Caco-2 (cell line): Measurements from ENCODE around the gene TKTL2. TPM values are rescaled to one million over a fixed set of nuclear protein-coding genes. Genes with fewer than 3 reads are reported as not detected.

Experiments used
- BruUV-seq: library from RNA; stranded (reverse); fragments of 400-500 nt; replicated peaks from 2 replicates; lab custom pipeline; 2021; lab: Mats Ljungman, UMichigan
- CTCF ChIA-PET: fragments of 300-600 bp; sonication (Branson Sonifier 250); formaldehyde crosslinking; loops from one replicate; lab custom pipeline; 2022; ENCODE audit warnings: antibody characterized with exemption; lab: Charles Lee
- POLR2A ChIA-PET: fragments of 300-600 bp; sonication (Branson Sonifier 250); formaldehyde crosslinking; loops from one replicate; lab custom pipeline; 2022; ENCODE audit warnings: antibody characterized with exemption; lab: Charles Lee
- DNase-seq, 2 experiments: peaks; one replicate each; pipeline versions ENCODE4 v3.0.0 to v3.0.0-alpha.2; 2020 to 2022
- H3K27me3 ChIP-seq: replicated peaks from 2 replicates; pipeline ENCODE4 v1.6.0; 2011; ENCODE audit warnings: low read length; ENCODE audit not compliant: control insufficient read depth, insufficient read depth
- H3K36me3 ChIP-seq: 2 replicates; pipeline ENCODE4 v1.5.1; 2011; ENCODE audit warnings: low read length; ENCODE audit not compliant: control insufficient read depth, insufficient read depth
- H3K4me1 ChIP-seq: fragments of 250-450 bp; sonication (Bioruptor Pico); 2 replicates; pipeline ENCODE4 v1.5.1; 2020; ENCODE audit warnings: mild to moderate bottlenecking
- H3K4me3 ChIP-seq: 2 replicates; pipeline ENCODE4 v1.5.1; 2011; ENCODE audit warnings: low read depth, mild to moderate bottlenecking, control low read depth, low read length
- H3K9me3 ChIP-seq: fragments of 250-450 bp; sonication (Bioruptor Pico); 2 replicates; pipeline ENCODE4 v1.5.1; 2020; ENCODE audit warnings: mild to moderate bottlenecking, moderate library complexity
- H3K27ac Mint-ChIP-seq: one replicate; pipeline ENCODE4 v1.8.0; 2022; ENCODE audit warnings: mixed read lengths; ENCODE audit not compliant: unreplicated experiment
- H3K27me3 Mint-ChIP-seq: one replicate; pipeline ENCODE4 v1.8.0; 2022; ENCODE audit warnings: mixed read lengths; ENCODE audit not compliant: insufficient read depth, unreplicated experiment
- H3K36me3 Mint-ChIP-seq: one replicate; pipeline ENCODE4 v1.8.0; 2022; ENCODE audit warnings: mild to moderate bottlenecking, mixed read lengths; ENCODE audit not compliant: insufficient read depth, unreplicated experiment
- H3K4me1 Mint-ChIP-seq: one replicate; pipeline ENCODE4 v1.8.0; 2022; ENCODE audit warnings: low read depth, mixed read lengths; ENCODE audit not compliant: unreplicated experiment
- H3K4me3 Mint-ChIP-seq: one replicate; pipeline ENCODE4 v1.8.0; 2022; ENCODE audit warnings: mild to moderate bottlenecking, moderate library complexity, mixed read lengths; ENCODE audit not compliant: unreplicated experiment
- H3K9me3 Mint-ChIP-seq: one replicate; pipeline ENCODE4 v1.8.0; 2022; ENCODE audit warnings: mixed read lengths; ENCODE audit not compliant: unreplicated experiment
- intact Hi-C: fragments of 100-400 bp; cut with micrococcal nuclease; formaldehyde crosslinking; loops from one replicate; pipeline ENCODE4 v1.10.0; 2022; ENCODE audit not compliant: unreplicated experiment
- total RNA-seq: library from RNA; stranded (reverse); gene quantifications from 2 replicates; pipeline ENCODE4 v1.2.3, GENCODE V29; 2022
- TF ChIP-seq, protein P1 (sequence below), 2 experiments: fragments of 200-600 bp in 1 of 2; IDR thresholded peaks; 1 replicate in 1 of 2; 2 replicates in 1 of 2; pipeline versions ENCODE4 v1.5.1 to v1.8.0; 2011 to 2022; ENCODE audit warnings: antibody characterized with exemption in 1 of 2, control low read depth in 1 of 2, inconsistent platforms in 1 of 2, low read depth in 1 of 2, low read length in 1 of 2, mild to moderate bottlenecking in 1 of 2, moderate library complexity in 1 of 2; ENCODE audit not compliant: insufficient read depth in 1 of 2, severe bottlenecking in 1 of 2, unreplicated experiment in 1 of 2

The TKTL2 gene
- total RNA-seq, 1 experiment from 2014 or later: not detected

- intact Hi-C loops: loop anchor here (5.0 kb wide), 1 partner anchor 985 kb away; no protein-coding TSS in a partner anchor
- Histone ChIP-seq H3K36me3 (no peaks in the 10 kb centered on the region), H3K4me3 (no peak overlapping the region), H3K9me3 (no peaks in the 10 kb centered on the region), H3K4me1 (no peaks in the 10 kb centered on the region), H3K27me3 (no peaks in the 10 kb centered on the region)
- BruUV-seq: no TSS peak
- no peak for DNase-seq
- H3K9me3 Mint-ChIP-seq: no peaks in the 10 kb centered on the region
- H3K4me1 Mint-ChIP-seq: no peaks in the 10 kb centered on the region
- H3K27me3 Mint-ChIP-seq: no peaks in the 10 kb centered on the region
- H3K4me3 Mint-ChIP-seq: no peak overlapping the region
- ChIA-PET CTCF (no interaction called here), POLR2A (no interaction called here)
- H3K36me3 Mint-ChIP-seq: no peaks in the 10 kb centered on the region
- H3K27ac Mint-ChIP-seq: no peak overlapping the region
- TF ChIP-seq, protein P1, sequence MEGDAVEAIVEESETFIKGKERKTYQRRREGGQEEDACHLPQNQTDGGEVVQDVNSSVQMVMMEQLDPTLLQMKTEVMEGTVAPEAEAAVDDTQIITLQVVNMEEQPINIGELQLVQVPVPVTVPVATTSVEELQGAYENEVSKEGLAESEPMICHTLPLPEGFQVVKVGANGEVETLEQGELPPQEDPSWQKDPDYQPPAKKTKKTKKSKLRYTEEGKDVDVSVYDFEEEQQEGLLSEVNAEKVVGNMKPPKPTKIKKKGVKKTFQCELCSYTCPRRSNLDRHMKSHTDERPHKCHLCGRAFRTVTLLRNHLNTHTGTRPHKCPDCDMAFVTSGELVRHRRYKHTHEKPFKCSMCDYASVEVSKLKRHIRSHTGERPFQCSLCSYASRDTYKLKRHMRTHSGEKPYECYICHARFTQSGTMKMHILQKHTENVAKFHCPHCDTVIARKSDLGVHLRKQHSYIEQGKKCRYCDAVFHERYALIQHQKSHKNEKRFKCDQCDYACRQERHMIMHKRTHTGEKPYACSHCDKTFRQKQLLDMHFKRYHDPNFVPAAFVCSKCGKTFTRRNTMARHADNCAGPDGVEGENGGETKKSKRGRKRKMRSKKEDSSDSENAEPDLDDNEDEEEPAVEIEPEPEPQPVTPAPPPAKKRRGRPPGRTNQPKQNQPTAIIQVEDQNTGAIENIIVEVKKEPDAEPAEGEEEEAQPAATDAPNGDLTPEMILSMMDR (IDR thresholded peaks at IDR 0.05; ENCODE audit: insufficient read depth in 1 of 2, low read depth in 1 of 2, low read length in 1 of 2, severe bottlenecking in 1 of 2, unreplicated experiment in 1 of 2): no peak
Measured at GRCh38 chr4:163482190-163482589, 8.6 kb upstream of the TKTL2 start.

DNA sequence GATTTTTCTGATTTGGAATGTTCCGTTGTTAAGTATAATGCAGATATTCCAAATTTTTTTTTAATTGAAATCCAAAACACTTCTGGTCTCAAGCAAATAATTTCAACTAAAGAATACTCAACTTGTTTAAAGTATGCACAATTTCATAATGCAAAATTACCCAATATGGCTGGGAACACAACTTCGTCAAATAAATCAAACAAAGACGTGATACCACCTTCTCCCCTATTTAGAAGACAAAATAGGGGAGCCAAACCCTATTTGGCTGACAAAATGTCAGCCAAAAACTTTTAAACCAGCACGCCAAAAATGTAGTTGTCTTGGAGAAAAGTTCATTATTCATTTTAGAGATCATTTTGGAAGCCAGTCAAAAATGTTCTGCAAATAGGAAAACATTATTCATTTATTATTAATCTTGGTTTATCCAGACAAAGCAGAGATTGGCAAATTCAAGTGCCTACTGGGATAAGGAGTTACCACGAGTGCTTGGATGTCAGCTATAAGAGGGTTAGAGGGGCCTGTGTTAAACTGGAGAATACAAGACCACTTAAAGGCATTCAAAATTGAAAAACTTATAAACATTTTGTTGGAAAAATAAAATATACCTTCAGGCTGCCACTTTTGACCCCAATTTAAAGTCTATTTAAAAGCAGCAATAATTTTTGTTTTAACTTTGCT is 3.3 kb upstream of the TKTL2 start:
- TF ChIP-seq, protein P1 (IDR thresholded peaks at IDR 0.05; ENCODE audit: insufficient read depth in 1 of 2, low read depth in 1 of 2, low read length in 1 of 2, severe bottlenecking in 1 of 2, unreplicated experiment in 1 of 2): no peak
- no peaks in the 10 kb centered on the region for H3K4me1 Mint-ChIP-seq
- Histone ChIP-seq H3K27me3 (no peaks in the 10 kb centered on the region), H3K36me3 (no peaks in the 10 kb centered on the region), H3K9me3 (no peaks in the 10 kb centered on the region), H3K4me1 (no peaks in the 10 kb centered on the region), H3K4me3 (no peak overlapping the region)
- ChIA-PET CTCF (no interaction called here), POLR2A (no interaction called here)
- no peak overlapping the region for H3K4me3 Mint-ChIP-seq
- no peaks in the 10 kb centered on the region for H3K27me3 Mint-ChIP-seq
- H3K36me3 Mint-ChIP-seq: no peaks in the 10 kb centered on the region
- no peaks in the 10 kb centered on the region for H3K9me3 Mint-ChIP-seq
- DNase-seq: no peak
- no TSS peak for BruUV-seq
- intact Hi-C loops: no loop called here
- H3K27ac Mint-ChIP-seq: no peak overlapping the region

DNA sequence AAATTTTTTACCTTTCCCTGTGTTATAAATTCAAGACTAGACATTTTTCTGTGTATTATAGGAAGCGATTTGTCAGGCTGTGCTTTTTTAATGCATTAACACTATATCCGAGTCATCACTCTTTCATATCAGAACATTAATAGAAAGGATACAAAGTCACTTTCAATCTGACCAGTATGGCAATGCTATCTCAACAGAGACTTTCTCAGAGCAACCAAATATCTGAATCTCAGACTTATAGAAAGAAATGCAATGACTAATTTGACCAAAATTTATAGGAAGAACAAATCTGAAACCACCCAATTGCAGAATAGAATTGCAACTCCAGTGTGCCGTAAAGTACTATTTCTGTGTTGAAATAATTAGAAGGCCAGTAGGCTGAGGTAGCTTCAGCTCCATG is 473 bp upstream of the TKTL2 start:
- Mint-ChIP-seq H3K4me3 (no peak overlapping the region), H3K36me3 (no peaks in the 10 kb centered on the region), H3K27me3 (no peaks in the 10 kb centered on the region), H3K27ac (no peak overlapping the region), H3K4me1 (no peaks in the 10 kb centered on the region), H3K9me3 (no peaks in the 10 kb centered on the region)
- CTCF ChIA-PET: no interaction called here
- DNase-seq: no peak
- intact Hi-C loops: no loop called here
- Histone ChIP-seq H3K4me1 (no peaks in the 10 kb centered on the region), H3K36me3 (no peaks in the 10 kb centered on the region), H3K9me3 (no peaks in the 10 kb centered on the region), H3K27me3 (no peaks in the 10 kb centered on the region), H3K4me3 (no peak overlapping the region)
- BruUV-seq: no TSS peak
- TF ChIP-seq, protein P1 (IDR thresholded peaks at IDR 0.05; ENCODE audit: insufficient read depth in 1 of 2, low read depth in 1 of 2, low read length in 1 of 2, severe bottlenecking in 1 of 2, unreplicated experiment in 1 of 2): no peak
- POLR2A ChIA-PET: no interaction called here
